Lung (tissue), 12 donors: ENCODE data around the gene SLC25A13. TPM values are rescaled to one million over a fixed set of nuclear protein-coding genes. Genes with fewer than 3 reads are reported as not detected.

Experiments
- ATAC-seq: fragments of 200-7000 bp; cut with Tn5 transposase; one replicate; pipeline ENCODE4 v1.9.1; 2020; ENCODE audit warnings: moderate number of reproducible peaks; ENCODE audit not compliant: insufficient read depth, low FRiP score
- DNase-seq, 3 donors: peaks; one replicate each; pipeline ENCODE4 v3.0.0-alpha.2; 2013 to 2017
- H3K27ac ChIP-seq, 2 donors: one replicate each; pipeline ENCODE4 v1.5.1; 2013; ENCODE audit warnings: mild to moderate bottlenecking in 2 of 2, moderate library complexity in 2 of 2, control low read depth in 1 of 2, inconsistent platforms in 1 of 2, low read depth in 1 of 2, low read length in 1 of 2
- H3K27me3 ChIP-seq, 3 donors: one replicate each; pipeline ENCODE4 v1.5.1; 2013; ENCODE audit warnings: low read length in 2 of 3; ENCODE audit not compliant: control insufficient read depth in 3 of 3, insufficient read depth in 3 of 3
- H3K36me3 ChIP-seq, 4 donors: one replicate each; pipeline ENCODE4 v1.5.1; 2013; ENCODE audit warnings: low read length in 4 of 4, mild to moderate bottlenecking in 1 of 4, moderate library complexity in 1 of 4; ENCODE audit not compliant: control insufficient read depth in 4 of 4, insufficient read depth in 4 of 4
- H3K4me1 ChIP-seq, 5 donors: one replicate each; pipeline ENCODE4 v1.5.1; 2013; ENCODE audit warnings: low read length in 5 of 5, mild to moderate bottlenecking in 2 of 5, moderate library complexity in 1 of 5; ENCODE audit not compliant: control insufficient read depth in 5 of 5, insufficient read depth in 5 of 5
- H3K4me3 ChIP-seq: one replicate; pipeline ENCODE4 v1.5.1; 2013; ENCODE audit warnings: mild to moderate bottlenecking, control low read depth, moderate library complexity
- H3K9ac ChIP-seq, 2 donors: one replicate each; pipeline ENCODE4 v1.5.1; 2013; ENCODE audit warnings: low read length in 2 of 2, control low read depth in 1 of 2; ENCODE audit not compliant: insufficient read depth in 1 of 2
- H3K9me3 ChIP-seq, 4 donors: one replicate each; pipeline ENCODE4 v1.5.1; 2013; ENCODE audit warnings: low read length in 3 of 4, mild to moderate bottlenecking in 1 of 4, moderate library complexity in 1 of 4; ENCODE audit not compliant: control insufficient read depth in 4 of 4, insufficient read depth in 3 of 4
- CTCF ChIP-seq: IDR thresholded peaks from 2 replicates; pipeline ENCODE4 v1.5.1; 2012; ENCODE audit warnings: mild to moderate bottlenecking; ENCODE audit errors: control extremely low read depth, extremely low read depth
- WGBS, 2 donors: extraction: QIAGEN DNeasy Blood & Tissue Kit; methylation state at CpG; one replicate each; pipeline ENCODE4 v1.1.7; 2013; 5-methylcytosine and 5-hydroxymethylcytosine counted together
- polyA plus RNA-seq, 2 donors: library from polyadenylated mRNA; stranded (reverse); fragments of 200-250 nt; gene quantifications; one replicate each; pipeline ENCODE4 v1.2.1, GENCODE V29; 2013
- total RNA-seq, 2 donors: library from RNA; depleted of rRNA in 1 of 2; stranded (reverse); fragments of >200 nt in 1 of 2; gene quantifications; one replicate each; pipeline ENCODE4 v1.2.1, GENCODE V29; 2014 to 2021
- donor health status: control.
- donor health status: control.
- donor health status: Bipolar disorder and iron deficiency.
- donor health status: healthy.
- donor health status: DM: yes; HTN: yes; CAD: no.

Gene SLC25A13
- total and polyA plus RNA-seq, 4 donors, result 7.8 to 40.8 (median 19.6) TPM

DNA sequence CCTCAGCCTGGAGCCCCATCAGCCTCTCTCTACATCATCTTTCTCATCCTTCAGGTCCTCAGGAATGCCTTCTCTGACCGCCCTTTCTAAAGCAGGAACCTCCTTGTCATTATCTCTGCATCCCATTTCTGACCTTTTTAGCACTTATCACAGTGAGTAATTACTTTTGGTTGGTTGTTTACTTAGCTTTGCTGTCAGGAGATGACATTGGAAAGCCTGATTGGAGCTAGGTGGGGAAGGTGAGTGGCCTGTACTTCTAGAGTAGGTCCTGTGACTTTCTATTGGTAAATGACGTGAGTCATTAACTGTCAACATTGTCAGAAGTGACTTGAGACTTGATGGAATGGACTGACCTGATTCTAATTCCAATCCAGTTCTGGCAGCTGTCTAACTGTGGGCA is 9.3 kb upstream of the SLC25A13 start:
- H3K9ac ChIP-seq, result no peak overlapping the region
- no peak overlapping the region for H3K4me3 ChIP-seq
- H3K27ac ChIP-seq, result no peak overlapping the region
- H3K4me1 ChIP-seq, result no peaks in the 10 kb centered on the region
- H3K36me3 ChIP-seq, result no peaks in the 10 kb centered on the region
- DNase-seq (no peak), ATAC-seq (no peak)
- 78 to 90% methylated on average over 2 of the region's 2 CpGs for WGBS, 2 donors
- no peaks in the 10 kb centered on the region for H3K27me3 ChIP-seq
- no peak for TF ChIP-seq CTCF
- peaks cover 0 to 2% (median 0%) of the 10 kb centered on the region in 4 donors for H3K9me3 ChIP-seq

GRCh38 chr7:96330193-96330592 is 8.3 kb upstream of the SLC25A13 start:
- H3K4me1 ChIP-seq, result no peaks in the 10 kb centered on the region
- WGBS, 2 donors, result 82 to 89% methylated on average over 2 of the region's 2 CpGs
- DNase-seq, result no peak
- H3K36me3 ChIP-seq, result no peaks in the 10 kb centered on the region
- H3K9me3 ChIP-seq, result peaks cover 0 to 2% (median 0%) of the 10 kb centered on the region in 4 donors
- no peak overlapping the region for H3K27ac ChIP-seq
- H3K4me3 ChIP-seq, result no peak overlapping the region
- TF ChIP-seq CTCF, result no peak
- no peaks in the 10 kb centered on the region for H3K27me3 ChIP-seq
- ATAC-seq, result no peak
- no peak overlapping the region for H3K9ac ChIP-seq

- H3K9me3 ChIP-seq, result no peaks in the 10 kb centered on the region
- no peak overlapping the region for H3K9ac ChIP-seq
- H3K27me3 ChIP-seq, result no peaks in the 10 kb centered on the region
- no peak for DNase-seq
- TF ChIP-seq CTCF, result no peak
- ATAC-seq, result no peak
- no peak overlapping the region for H3K4me3 ChIP-seq
- no peak overlapping the region for H3K27ac ChIP-seq
- H3K36me3 ChIP-seq, result no peaks in the 10 kb centered on the region
- H3K4me1 ChIP-seq, result no peaks in the 10 kb centered on the region
- 76 to 85% methylated on average over 1 of the region's 1 CpG for WGBS, 2 donors
Observed at GRCh38 chr7:96329241-96329640, 7.3 kb upstream of the SLC25A13 start.

GRCh38 chr7:96328016-96328415 is 6.1 kb upstream of the SLC25A13 start:
- no peaks in the 10 kb centered on the region for H3K27me3 ChIP-seq
- DNase-seq (no peak), ATAC-seq (no peak)
- no peak overlapping the region for H3K4me3 ChIP-seq
- H3K27ac ChIP-seq, result no peak overlapping the region
- TF ChIP-seq CTCF, result no peak
- no peaks in the 10 kb centered on the region for H3K36me3 ChIP-seq
- H3K4me1 ChIP-seq, result no peaks in the 10 kb centered on the region
- 65 to 70% methylated on average over 1 of the region's 1 CpG for WGBS, 2 donors
- H3K9me3 ChIP-seq, result no peaks in the 10 kb centered on the region
- H3K9ac ChIP-seq, result no peak overlapping the region
